Measurements from ENCODE around the gene KPNB1. TPM values are rescaled to one million over a fixed set of nuclear protein-coding genes. Genes with fewer than 3 reads are reported as not detected.

Gene KPNB1
- 100 to 1,000 TPM; 602 to 614 TPM for total RNA-seq

DNA sequence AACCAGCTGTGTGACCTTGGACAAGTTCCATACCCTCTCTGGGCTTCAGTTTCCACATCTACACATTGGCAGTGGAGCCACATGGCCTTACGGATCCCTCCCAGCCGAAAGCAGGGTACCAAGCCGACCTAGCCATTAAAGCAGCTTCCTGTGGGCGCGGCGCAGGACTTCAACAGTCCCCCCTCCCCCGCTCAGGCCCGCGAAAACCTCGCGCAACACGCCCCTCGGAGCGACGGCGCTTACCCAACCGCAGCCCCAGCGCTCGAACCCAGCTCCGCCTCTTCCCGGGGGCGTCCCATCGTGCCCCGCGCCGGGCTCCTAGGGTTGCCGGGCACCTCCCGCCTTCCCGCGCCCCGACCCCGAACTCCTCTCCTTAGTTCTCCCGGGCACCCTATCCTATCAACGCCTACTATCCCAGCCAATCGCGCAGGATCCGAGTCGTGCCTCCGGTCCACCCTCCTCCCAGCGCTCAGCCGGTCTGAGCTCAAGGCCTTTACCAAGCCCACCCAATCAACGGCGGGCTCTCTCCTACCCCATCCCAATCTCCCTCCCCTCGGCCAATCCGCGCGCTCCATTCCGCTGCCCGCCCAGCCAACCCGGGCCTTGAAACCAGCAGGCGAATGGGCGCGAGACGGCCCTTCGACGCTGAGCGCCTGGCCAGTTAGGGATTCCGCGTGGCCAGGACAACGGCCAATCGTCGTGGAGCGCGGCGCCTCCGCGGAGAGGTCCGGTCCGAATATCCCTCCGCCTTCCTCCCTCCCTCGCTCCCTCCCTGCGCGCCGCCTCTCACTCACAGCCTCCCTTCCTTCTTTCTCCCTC is at the start of gene KPNB1:
Gene KPNB1, plus strand, starts transcription at position 767 of the 819 bp plus-strand sequence. CDS start 326 bp downstream, outside the sequence.
- intact Hi-C loops (cut with micrococcal nuclease), result loop anchor here (1.0 to 2.0 kb wide), 11 partner anchors 11 to 399 kb away; partner anchors contain the start of genes NFE2L1, SP2 and TBX21
- Mint-ChIP-seq H3K36me3 (ENCODE audit: low read depth) (peaks cover 35% of the 10 kb centered on the region), H3K4me3 (peak within 1 kb of the TSS; percentile 97)

DNA sequence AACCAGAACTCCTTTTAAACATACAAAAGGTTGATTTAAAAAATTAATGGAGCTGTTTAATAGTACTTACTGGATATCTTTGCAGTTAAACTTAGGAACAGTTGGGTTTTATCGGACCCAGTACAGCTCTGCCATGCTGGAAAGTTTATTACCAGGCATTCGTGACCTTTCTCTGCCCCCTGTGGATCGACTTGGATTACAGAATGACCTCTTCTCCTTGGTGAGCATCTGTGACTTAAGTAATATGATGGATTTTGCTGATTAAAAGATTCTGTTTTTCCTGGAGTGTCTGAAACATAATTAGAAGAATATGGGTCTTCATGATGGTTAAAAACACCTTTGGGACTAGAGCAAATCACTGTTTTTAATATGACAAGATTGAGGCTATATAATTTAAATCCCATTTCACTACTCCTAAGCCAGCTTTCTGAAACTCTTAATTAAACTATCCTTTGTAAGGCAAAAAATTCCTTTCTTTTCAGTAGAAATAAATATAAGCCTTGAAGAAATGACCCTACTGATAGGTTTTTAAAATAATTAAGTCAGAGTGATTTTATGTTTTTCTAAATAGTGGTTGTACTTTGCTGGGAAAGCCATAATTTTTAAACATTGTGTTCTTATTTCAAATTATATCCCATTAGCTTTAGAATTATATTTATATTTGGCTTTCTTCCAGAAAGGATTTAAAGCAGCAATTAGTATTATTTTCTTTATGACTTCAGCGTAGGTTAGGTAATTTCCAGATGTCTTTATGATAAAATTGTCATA is 45.7 kb upstream of the KPNB1 start:
- Mint-ChIP-seq H3K9me3 (no peaks in the 10 kb centered on the region), H3K36me3 (ENCODE audit: low read depth) (peaks cover 16% of the 10 kb centered on the region), H3K27ac (no peak overlapping the region), H3K4me1 (ENCODE audit: low read depth) (no peaks in the 10 kb centered on the region), H3K4me3 (no peak overlapping the region), H3K27me3 (ENCODE audit: low read depth) (no peaks in the 10 kb centered on the region)
- intact Hi-C loops (cut with micrococcal nuclease), result no loop called here
- CTCF ChIA-PET, result interaction anchor here (2.8 kb wide), 1 partner anchor 14 kb away, joined by 9 read pairs; no protein-coding TSS in a partner anchor
- no peak for DNase-seq

More for the DNA sequence above, at the start of gene KPNB1:
- Mint-ChIP-seq H3K27ac (peak within 1 kb of the TSS; percentile 98), H3K9me3 (no peaks in the 10 kb centered on the region), H3K27me3 (ENCODE audit: low read depth) (no peaks in the 10 kb centered on the region), H3K4me1 (ENCODE audit: low read depth) (peaks cover 53% of the 10 kb centered on the region)
- peak; percentile 100 for DNase-seq
- CTCF ChIA-PET, result interaction anchor here (1.0 to 2.9 kb wide), 5 partner anchors 15 to 126 kb away, joined by 3 to 22 read pairs (median 3); no protein-coding TSS in a partner anchor

DNA sequence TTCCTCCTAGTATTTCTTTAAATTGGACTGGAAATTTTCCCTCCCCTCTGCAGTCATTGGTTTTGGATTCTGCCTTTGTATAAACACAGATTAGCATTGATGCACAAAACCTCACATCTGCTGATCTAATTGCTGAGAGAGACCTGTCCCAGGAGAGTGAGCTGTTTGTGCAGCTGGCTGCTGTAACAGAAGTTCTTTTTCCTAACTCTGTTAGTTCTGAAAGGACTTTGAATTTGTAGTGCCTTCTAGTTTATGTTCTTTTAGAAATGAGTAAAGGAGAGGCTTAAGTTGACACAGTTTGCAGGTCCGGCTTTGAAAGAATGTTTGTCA is 45.2 kb upstream of the KPNB1 start:
- CTCF ChIA-PET, result interaction anchor here (0.8 to 2.8 kb wide), 2 partner anchors 11 to 14 kb away, joined by 3 to 9 read pairs; no protein-coding TSS in a partner anchor
- intact Hi-C loops (cut with micrococcal nuclease), result no loop called here
- Mint-ChIP-seq H3K27me3 (ENCODE audit: low read depth) (no peaks in the 10 kb centered on the region), H3K4me1 (ENCODE audit: low read depth) (no peaks in the 10 kb centered on the region), H3K36me3 (ENCODE audit: low read depth) (peaks cover 14% of the 10 kb centered on the region), H3K27ac (no peak overlapping the region), H3K4me3 (no peak overlapping the region), H3K9me3 (no peaks in the 10 kb centered on the region)
- no peak for DNase-seq

DNA sequence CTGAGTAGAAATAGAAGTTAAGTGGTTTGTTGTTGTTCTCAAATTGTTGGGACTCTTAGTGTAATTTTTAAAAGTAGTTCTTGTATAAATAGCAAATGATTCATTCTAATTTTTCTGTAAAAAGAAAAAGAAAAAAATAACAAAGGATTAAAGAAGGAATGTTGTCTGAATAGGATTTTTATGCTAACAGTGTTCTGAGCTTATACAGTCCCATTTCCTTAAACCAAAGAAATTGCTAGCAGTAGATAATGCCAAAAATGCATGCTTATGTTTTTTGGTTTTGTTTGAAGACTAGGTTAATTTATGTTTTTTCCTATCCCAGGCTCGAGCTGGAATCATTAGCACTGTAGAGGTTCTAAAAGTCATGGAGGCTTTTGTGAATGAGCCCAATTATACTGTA is 44.7 kb upstream of the KPNB1 start:
- H3K27ac Mint-ChIP-seq, result no peak overlapping the region
- peaks cover 13% of the 10 kb centered on the region for H3K36me3 Mint-ChIP-seq (ENCODE audit: low read depth)
- no peaks in the 10 kb centered on the region for H3K27me3 Mint-ChIP-seq (ENCODE audit: low read depth)
- no peaks in the 10 kb centered on the region for H3K9me3 Mint-ChIP-seq
- H3K4me1 Mint-ChIP-seq (ENCODE audit: low read depth), result no peaks in the 10 kb centered on the region
- no peak for DNase-seq
- CTCF ChIA-PET, result interaction anchor here (0.8 to 2.8 kb wide), 2 partner anchors 11 to 13 kb away, joined by 3 to 9 read pairs; no protein-coding TSS in a partner anchor
- intact Hi-C loops (cut with micrococcal nuclease), result no loop called here
- H3K4me3 Mint-ChIP-seq, result no peak overlapping the region

DNA sequence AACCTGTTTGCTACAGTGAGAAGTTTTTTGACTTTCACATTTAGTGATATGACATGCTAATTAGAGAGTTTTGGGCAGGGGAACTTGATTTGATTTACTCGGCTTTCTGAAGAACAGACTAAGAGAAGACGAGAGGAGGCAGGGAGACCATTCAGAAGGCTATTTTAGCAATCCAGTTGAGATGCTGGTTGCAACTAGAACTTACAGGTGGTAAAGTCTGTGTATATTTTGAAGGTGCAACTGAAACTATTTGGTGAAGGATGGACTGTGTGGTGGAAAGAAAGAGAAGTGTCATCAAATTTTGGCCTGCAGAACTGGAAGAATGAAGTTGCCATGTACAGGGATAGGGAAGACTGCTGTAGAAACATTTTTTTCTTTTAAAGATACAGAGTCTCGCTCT is 42.2 kb upstream of the KPNB1 start:
- Mint-ChIP-seq H3K9me3 (no peaks in the 10 kb centered on the region), H3K4me3 (no peak overlapping the region), H3K27ac (no peak overlapping the region), H3K36me3 (ENCODE audit: low read depth) (peaks cover 5% of the 10 kb centered on the region), H3K4me1 (ENCODE audit: low read depth) (peaks cover 1% of the 10 kb centered on the region), H3K27me3 (ENCODE audit: low read depth) (no peaks in the 10 kb centered on the region)
- DNase-seq, result no peak
- intact Hi-C loops (cut with micrococcal nuclease), result no loop called here
- CTCF ChIA-PET, result interaction anchor here (0.6 kb wide), 1 partner anchor 21 kb away, joined by 3 read pairs; no protein-coding TSS in a partner anchor

DNA sequence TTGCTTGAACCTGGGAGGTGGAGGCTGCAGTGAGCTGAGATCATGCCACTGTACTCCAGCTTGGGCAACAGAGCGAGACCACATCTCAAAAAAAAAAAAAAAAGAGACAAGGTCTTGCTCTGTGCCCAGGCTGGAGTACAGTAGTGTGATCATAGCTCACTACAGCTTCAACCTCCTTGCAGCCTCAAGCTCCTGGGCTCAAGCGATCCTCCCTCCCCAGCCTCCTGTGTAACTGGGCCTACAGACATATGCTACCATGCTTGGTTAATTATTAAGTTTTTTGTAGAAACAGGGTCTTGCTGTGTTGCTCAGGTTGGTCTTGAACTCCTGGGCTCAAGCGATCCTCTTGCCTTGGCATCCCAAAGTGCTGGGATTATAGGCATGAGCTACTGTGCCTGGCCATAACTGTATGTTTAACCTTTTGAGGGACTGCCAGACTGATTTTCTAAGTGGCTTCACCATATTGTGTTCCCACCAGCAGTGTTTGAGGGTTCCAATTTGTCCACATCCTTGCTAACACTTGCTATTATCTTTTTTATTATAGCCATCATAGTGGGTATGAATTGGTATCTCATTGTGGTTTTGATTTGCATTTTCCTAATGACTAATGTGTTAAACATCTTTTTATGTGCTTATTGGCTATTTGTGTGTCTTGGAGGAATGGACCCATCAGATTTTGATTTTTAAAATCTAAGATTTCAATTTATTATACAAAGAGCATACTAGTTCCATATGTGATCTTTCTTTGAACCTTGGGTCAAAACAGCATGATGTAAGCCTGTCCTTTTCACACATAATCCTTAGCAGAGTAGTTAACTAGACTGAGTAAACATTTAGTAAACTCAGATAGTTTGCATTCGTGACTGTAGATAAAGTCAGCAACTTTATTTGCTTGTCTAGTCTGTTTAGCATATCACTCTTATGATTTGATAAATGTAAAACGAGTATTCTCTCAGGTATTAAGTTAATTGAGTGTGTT is 38.1 kb upstream of the KPNB1 start:
- intact Hi-C loops (cut with micrococcal nuclease), result no loop called here
- H3K36me3 Mint-ChIP-seq (ENCODE audit: low read depth), result peaks cover 5% of the 10 kb centered on the region

DNA sequence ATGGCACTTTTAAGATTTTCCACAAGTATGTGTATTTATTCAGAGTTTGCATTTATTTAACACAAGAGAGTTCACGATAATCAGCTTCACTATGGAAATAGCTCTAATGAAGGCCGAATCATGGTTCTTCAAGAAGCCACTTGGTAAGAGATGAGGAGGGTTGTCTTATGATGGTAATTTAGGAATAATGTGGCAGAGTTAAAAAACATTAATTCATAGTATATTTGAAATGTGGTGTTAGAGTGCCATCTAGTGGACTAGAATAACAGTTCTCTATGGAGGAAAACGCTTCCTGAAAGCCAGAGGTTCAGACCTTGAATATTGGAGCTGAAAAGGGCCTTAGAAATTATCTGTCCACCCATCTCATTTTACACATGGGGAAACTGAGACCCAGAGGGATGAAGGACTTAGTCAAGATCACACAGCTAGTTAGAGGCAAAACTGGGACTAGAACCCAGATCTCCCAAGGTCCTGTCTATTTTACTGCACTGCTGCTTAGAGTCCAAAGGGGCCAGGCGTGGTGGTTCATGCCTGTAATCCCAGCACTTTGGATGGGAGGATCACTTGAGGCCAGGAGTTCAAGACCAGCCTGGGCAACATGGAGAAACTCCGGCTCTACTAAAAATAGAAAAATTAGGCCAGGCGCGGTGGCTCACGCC is 33.8 kb upstream of the KPNB1 start:
- H3K27me3 Mint-ChIP-seq (ENCODE audit: low read depth), result no peaks in the 10 kb centered on the region
- H3K4me1 Mint-ChIP-seq (ENCODE audit: low read depth), result peaks cover 11% of the 10 kb centered on the region
- H3K27ac Mint-ChIP-seq, result no peak overlapping the region
- H3K36me3 Mint-ChIP-seq (ENCODE audit: low read depth), result peaks cover 18% of the 10 kb centered on the region
- no peak for DNase-seq
- CTCF ChIA-PET, result interaction anchor here (0.6 to 3.3 kb wide), 24 partner anchors 9 to 347 kb away, joined by 3 to 17 read pairs (median 4); no protein-coding TSS in a partner anchor
- no peaks in the 10 kb centered on the region for H3K9me3 Mint-ChIP-seq
- H3K4me3 Mint-ChIP-seq, result no peak overlapping the region
- intact Hi-C loops (cut with micrococcal nuclease), result loop anchor here (1.0 to 5.0 kb wide), 4 partner anchors 114 to 387 kb away; no protein-coding TSS in a partner anchor

More for the DNA sequence above, 38.1 kb upstream of the KPNB1 start:
- no peaks in the 10 kb centered on the region for H3K27me3 Mint-ChIP-seq (ENCODE audit: low read depth)
- no peak overlapping the region for H3K4me3 Mint-ChIP-seq
- CTCF ChIA-PET, result no interaction called here
- no peaks in the 10 kb centered on the region for H3K9me3 Mint-ChIP-seq
- H3K27ac Mint-ChIP-seq, result peak overlapping the region; percentile 13
- no peak for DNase-seq
- H3K4me1 Mint-ChIP-seq (ENCODE audit: low read depth), result peaks cover 1% of the 10 kb centered on the region

DNA sequence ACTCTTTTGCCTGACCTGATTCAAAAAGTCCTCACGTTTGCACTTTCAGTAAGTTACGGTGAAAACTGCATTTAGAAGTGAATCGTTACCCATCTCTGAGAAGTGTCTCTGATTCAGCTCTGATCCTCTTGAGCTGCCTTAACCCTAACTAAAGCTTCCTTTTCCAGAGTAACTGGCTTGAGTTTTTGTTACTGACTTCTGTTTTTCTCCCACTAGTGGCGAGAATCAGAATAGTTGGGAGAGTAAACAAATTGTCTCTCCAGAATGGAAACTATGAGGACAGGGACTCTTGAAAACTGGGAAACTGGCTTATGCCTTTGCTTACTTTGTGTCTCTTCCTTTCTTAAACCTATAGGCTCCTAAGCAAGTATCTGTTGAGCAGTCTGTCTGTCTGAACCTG is 31.3 kb upstream of the KPNB1 start:
- CTCF ChIA-PET, result interaction anchor here (0.7 to 2.8 kb wide), 4 partner anchors 10 to 257 kb away, joined by 3 to 9 read pairs (median 4); no protein-coding TSS in a partner anchor
- intact Hi-C loops (cut with micrococcal nuclease), result loop anchor here (5.0 kb wide), 1 partner anchor 116 kb away; no protein-coding TSS in a partner anchor
- peaks cover 26% of the 10 kb centered on the region for H3K36me3 Mint-ChIP-seq (ENCODE audit: low read depth)
- H3K27ac Mint-ChIP-seq, result no peak overlapping the region
- H3K9me3 Mint-ChIP-seq, result no peaks in the 10 kb centered on the region
- DNase-seq, result no peak
- no peak overlapping the region for H3K4me3 Mint-ChIP-seq
- no peaks in the 10 kb centered on the region for H3K27me3 Mint-ChIP-seq (ENCODE audit: low read depth)
- H3K4me1 Mint-ChIP-seq (ENCODE audit: low read depth), result peaks cover 15% of the 10 kb centered on the region

DNA sequence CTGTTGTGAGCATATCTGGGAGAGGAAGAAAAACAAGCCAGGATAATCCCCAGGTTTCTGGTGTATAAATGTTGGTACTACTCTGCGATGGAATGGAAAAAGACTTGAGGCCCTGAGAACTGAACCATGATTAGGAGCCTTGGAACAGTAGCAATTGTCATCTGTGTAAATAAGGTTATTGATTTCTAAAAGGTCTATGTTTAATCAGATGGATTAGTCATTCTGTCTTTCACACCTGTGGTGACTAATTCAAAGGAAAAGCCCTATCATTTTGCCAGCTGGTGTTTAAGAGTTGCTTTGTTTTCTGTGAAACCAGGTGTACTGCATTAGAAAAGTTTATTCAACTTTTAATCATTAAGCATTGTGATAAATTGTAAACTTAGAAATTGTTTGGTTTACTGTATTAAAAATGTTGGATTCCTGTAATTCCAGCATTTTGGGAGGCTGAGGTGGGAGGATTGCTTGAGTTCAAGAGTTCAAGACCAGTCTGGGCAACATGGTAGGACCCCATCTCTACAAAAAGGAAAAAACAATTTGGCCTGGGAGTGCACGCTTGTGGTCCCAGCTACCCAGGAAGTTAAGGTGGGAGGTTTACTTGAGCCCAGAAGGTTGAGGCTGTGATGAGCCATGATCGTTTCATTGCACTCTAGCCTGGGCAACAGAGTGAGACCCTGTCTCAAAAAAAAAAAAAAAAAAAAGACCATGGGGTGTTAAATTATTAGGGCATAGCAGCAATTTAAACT is 29.0 kb upstream of the KPNB1 start:
- Mint-ChIP-seq H3K4me3 (no peak overlapping the region), H3K9me3 (no peaks in the 10 kb centered on the region), H3K4me1 (ENCODE audit: low read depth) (peaks cover 15% of the 10 kb centered on the region), H3K27ac (peak overlapping the region; percentile 68), H3K36me3 (ENCODE audit: low read depth) (peaks cover 24% of the 10 kb centered on the region), H3K27me3 (ENCODE audit: low read depth) (no peaks in the 10 kb centered on the region)
- CTCF ChIA-PET, result interaction anchor here (0.5 kb wide), 1 partner anchor 457 kb away, joined by 3 read pairs; no protein-coding TSS in a partner anchor
- peak; percentile 8 for DNase-seq
- intact Hi-C loops (cut with micrococcal nuclease), result loop anchor here (1.0 to 5.0 kb wide), 3 partner anchors 29 to 182 kb away; partner anchors contain the start of gene KPNB1

DNA sequence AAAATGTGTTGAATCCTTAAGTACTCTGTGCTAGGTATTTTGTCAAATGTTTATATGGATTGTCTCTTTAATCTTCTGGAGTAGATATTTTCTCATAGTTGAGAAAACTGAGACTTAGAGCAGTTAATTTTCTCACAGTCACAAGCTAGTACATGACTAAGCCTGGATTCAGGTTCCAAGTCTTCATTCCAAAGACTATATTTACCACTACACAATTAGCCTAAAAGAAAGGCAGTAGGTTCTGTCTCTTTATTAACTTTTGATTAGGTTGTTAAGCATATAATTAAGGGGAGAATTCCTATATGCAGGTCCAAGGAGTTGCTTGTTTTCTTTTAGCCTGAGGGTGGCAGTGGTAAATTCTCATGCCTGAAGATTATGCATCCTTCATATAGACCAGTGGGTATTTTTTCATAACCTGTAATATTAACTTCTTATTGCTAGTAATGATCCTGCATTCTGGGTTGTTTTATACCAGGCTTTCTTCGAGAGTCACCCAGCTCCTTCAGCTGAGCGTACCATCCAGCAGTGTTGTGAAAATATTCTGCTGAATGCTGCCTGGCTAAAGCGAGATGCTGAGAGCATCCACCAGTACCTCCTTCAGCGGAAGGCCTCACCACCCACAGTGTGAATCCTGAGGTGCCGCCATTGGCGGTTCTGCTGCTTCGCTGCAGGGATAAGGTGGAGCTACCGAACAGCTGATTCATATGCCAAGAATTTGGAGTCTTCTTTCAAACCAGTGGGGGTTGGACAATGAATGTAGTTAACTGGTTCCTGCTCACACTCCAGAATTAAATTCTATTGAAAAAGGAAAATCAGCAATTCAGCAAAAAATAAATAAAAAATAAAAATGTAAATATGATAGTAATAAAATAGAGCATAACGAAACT is 28.2 kb upstream of the KPNB1 start:
- intact Hi-C loops (cut with micrococcal nuclease), result loop anchor here (5.0 kb wide), 1 partner anchor 181 kb away; no protein-coding TSS in a partner anchor
- peaks cover 15% of the 10 kb centered on the region for H3K4me1 Mint-ChIP-seq (ENCODE audit: low read depth)
- CTCF ChIA-PET, result interaction anchor here (0.5 kb wide), 1 partner anchor 35 kb away, joined by 4 read pairs; no protein-coding TSS in a partner anchor
- DNase-seq, result no peak
- H3K36me3 Mint-ChIP-seq (ENCODE audit: low read depth), result peaks cover 21% of the 10 kb centered on the region
- H3K27ac Mint-ChIP-seq, result peak overlapping the region; percentile 36
- no peaks in the 10 kb centered on the region for H3K9me3 Mint-ChIP-seq
- H3K4me3 Mint-ChIP-seq, result no peak overlapping the region
- no peaks in the 10 kb centered on the region for H3K27me3 Mint-ChIP-seq (ENCODE audit: low read depth)
